Osteoblast (primary cell): ENCODE data around the gene MAP3K7. TPM values are rescaled to one million over a fixed set of nuclear protein-coding genes. Genes with fewer than 3 reads are reported as not detected.

Source experiments
- DNase-seq: peaks from one replicate; pipeline ENCODE4 v3.0.0; 2011; ENCODE audit warnings: low spot score, mixed read lengths; ENCODE audit not compliant: insufficient read length; ENCODE audit errors: missing footprints
- H2AFZ ChIP-seq: 2 replicates; pipeline ENCODE4 v1.6.0; 2011; ENCODE audit warnings: mild to moderate bottlenecking, low read length
- H3K27ac ChIP-seq: 2 replicates; pipeline ENCODE4 v1.5.1; 2011; ENCODE audit warnings: mild to moderate bottlenecking, low read depth, low read length, moderate library complexity
- H3K27me3 ChIP-seq: 2 replicates; pipeline ENCODE4 v1.6.0; 2012; ENCODE audit warnings: mild to moderate bottlenecking, control low read depth, inconsistent platforms, low read length, moderate library complexity; ENCODE audit not compliant: insufficient read depth
- H3K36me3 ChIP-seq: 2 replicates; pipeline ENCODE4 v1.5.1; 2011; ENCODE audit warnings: mild to moderate bottlenecking, low read length, control low read depth, moderate library complexity; ENCODE audit not compliant: insufficient read depth
- H3K4me1 ChIP-seq: 2 replicates; pipeline ENCODE4 v1.5.1; 2011; ENCODE audit warnings: mild to moderate bottlenecking, low read length, control low read depth, moderate library complexity; ENCODE audit not compliant: insufficient read depth
- H3K4me2 ChIP-seq: 2 replicates; pipeline ENCODE4 v1.6.0; 2011; ENCODE audit warnings: mild to moderate bottlenecking, low read length; ENCODE audit not compliant: insufficient read depth
- H3K4me3 ChIP-seq: fragments of 200-600 bp; sonication (generic); 3 replicates; pipeline ENCODE4 v1.5.1; 2012; ENCODE audit warnings: mild to moderate bottlenecking, low read length, inconsistent platforms; ENCODE audit not compliant: insufficient read depth
- H3K79me2 ChIP-seq: 2 replicates; pipeline ENCODE4 v1.6.0; 2012; ENCODE audit warnings: mild to moderate bottlenecking, low read length, control low read depth, inconsistent platforms; ENCODE audit not compliant: insufficient read depth
- H3K9me3 ChIP-seq: 2 replicates; pipeline ENCODE4 v1.5.1; 2011; ENCODE audit warnings: low read depth, low read length, control low read depth
- H4K20me1 ChIP-seq: 2 replicates; pipeline ENCODE4 v1.6.0; 2012; ENCODE audit warnings: mild to moderate bottlenecking, low read length, control low read depth; ENCODE audit not compliant: insufficient read depth
- total RNA-seq: library from RNA; depleted of rRNA; stranded (reverse); fragments of >200 nt; gene quantifications from 2 replicates; pipeline ENCODE4 v1.2.3, GENCODE V29; 2012
- TF ChIP-seq, protein P1 (sequence below): IDR thresholded peaks from 2 replicates; pipeline ENCODE4 v1.5.1; 2011; ENCODE audit warnings: mild to moderate bottlenecking, low read depth, low read length, moderate library complexity; ENCODE audit errors: extremely low read depth

The MAP3K7 gene
- total RNA-seq, 1 donor: 38.4 TPM

DNA sequence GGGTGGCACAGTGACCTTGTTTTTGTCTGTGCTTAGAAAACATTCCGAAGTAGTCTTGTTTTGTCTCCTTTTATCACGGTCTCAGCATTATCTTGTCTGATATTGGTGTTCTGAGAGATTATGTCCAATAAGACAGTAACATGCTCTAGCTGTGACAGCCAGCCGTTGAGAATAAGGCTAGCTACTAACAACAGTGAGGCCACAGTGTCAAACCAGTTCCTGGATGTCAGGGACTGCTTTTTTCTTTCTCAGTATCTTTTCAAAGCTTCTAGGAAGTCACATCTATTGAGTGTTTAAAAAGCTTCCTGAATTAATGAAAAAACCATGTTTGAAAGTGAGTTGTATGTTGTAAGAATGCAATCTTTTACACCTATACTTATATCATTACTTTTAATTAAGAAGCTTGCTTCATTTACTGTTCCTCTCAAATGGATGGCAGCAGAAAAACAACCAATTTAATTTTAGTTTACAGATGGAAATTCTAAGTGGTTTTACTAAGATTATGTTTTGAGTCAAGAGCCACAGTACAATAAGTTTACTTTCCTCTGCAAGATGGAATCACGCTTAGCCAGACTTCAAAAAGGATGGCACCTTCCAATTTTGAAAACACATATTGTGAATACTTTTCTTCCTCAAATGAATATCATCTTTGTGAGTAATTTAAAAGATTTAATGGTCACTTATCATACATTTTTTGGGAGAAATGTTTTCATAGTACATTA lies 53.1 kb downstream of the MAP3K7 start:
- Histone ChIP-seq H3K9me3 (no peaks in the 10 kb centered on the region), H3K36me3 (peaks cover 49% of the 10 kb centered on the region), H3K4me1 (peaks cover 21% of the 10 kb centered on the region)

DNA sequence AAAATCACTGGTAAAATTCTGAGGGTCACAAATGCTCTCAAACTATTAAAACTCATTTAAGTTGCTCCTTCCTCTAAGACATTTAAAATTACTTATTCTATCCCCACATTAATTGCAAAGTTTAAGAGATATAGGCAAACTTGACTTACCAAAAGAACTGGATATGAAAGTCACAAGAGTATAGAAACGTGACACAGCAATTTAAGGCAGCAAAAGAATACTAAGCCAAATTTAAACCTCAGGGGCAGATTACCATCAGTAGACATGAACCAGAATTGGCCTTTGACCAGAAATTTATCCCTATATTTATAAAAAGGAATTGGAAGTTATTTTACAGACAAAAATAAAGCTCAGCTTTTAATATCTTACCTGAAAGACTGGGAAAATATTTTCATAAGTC lies 56.0 kb downstream of the MAP3K7 start:
- no peaks in the 10 kb centered on the region for H3K4me1 ChIP-seq

More for the DNA sequence above, 53.1 kb downstream of the MAP3K7 start:
- Histone ChIP-seq H3K4me3 (no peak overlapping the region), H4K20me1 (no peaks in the 10 kb centered on the region), H3K27me3 (no peaks in the 10 kb centered on the region), H3K4me2 (no peak overlapping the region), H3K79me2 (peaks cover 2% of the 10 kb centered on the region), H3K27ac (no peak overlapping the region), H2AFZ (no peak overlapping the region)
- DNase-seq: no peak
- TF ChIP-seq, protein P1, sequence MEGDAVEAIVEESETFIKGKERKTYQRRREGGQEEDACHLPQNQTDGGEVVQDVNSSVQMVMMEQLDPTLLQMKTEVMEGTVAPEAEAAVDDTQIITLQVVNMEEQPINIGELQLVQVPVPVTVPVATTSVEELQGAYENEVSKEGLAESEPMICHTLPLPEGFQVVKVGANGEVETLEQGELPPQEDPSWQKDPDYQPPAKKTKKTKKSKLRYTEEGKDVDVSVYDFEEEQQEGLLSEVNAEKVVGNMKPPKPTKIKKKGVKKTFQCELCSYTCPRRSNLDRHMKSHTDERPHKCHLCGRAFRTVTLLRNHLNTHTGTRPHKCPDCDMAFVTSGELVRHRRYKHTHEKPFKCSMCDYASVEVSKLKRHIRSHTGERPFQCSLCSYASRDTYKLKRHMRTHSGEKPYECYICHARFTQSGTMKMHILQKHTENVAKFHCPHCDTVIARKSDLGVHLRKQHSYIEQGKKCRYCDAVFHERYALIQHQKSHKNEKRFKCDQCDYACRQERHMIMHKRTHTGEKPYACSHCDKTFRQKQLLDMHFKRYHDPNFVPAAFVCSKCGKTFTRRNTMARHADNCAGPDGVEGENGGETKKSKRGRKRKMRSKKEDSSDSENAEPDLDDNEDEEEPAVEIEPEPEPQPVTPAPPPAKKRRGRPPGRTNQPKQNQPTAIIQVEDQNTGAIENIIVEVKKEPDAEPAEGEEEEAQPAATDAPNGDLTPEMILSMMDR: no peak

DNA sequence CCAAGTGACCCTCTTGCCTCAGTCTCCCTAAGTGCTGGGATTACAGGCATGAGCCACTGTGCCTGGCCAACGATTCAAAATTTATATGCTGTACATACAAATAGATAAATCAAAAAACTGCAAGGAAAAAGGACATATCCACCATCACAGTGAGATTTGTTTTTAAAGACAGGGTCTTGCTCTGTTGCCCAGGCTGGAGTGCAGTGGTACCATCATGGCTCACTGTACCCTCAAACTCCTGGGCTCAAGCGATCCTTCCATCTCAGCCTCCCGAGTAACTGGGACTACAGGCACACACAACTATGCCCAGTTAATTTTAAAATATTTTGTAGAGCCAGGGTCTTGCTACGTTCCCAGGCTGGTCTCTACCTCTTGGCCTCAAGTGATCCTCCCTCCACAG lies 61.5 kb downstream of the MAP3K7 start:
- Histone ChIP-seq H3K4me2 (no peak overlapping the region), H3K4me1 (no peaks in the 10 kb centered on the region), H3K9me3 (no peaks in the 10 kb centered on the region), H4K20me1 (peaks cover 2% of the 10 kb centered on the region), H2AFZ (no peak overlapping the region), H3K27ac (no peak overlapping the region), H3K79me2 (no peaks in the 10 kb centered on the region), H3K36me3 (peaks cover 42% of the 10 kb centered on the region), H3K27me3 (no peaks in the 10 kb centered on the region), H3K4me3 (no peak overlapping the region)
- no peak for DNase-seq
- TF ChIP-seq, protein P1: no peak

More for the DNA sequence above, 56.0 kb downstream of the MAP3K7 start:
- no peaks in the 10 kb centered on the region for H3K79me2 ChIP-seq
- TF ChIP-seq, protein P1: no peak
- no peaks in the 10 kb centered on the region for H3K9me3 ChIP-seq
- H3K4me3 ChIP-seq: no peak overlapping the region
- H3K27ac ChIP-seq: no peak overlapping the region
- H3K27me3 ChIP-seq: no peaks in the 10 kb centered on the region
- peaks cover 49% of the 10 kb centered on the region for H3K36me3 ChIP-seq
- DNase-seq: no peak
- no peak overlapping the region for H2AFZ ChIP-seq
- no peaks in the 10 kb centered on the region for H4K20me1 ChIP-seq
- no peak overlapping the region for H3K4me2 ChIP-seq

DNA sequence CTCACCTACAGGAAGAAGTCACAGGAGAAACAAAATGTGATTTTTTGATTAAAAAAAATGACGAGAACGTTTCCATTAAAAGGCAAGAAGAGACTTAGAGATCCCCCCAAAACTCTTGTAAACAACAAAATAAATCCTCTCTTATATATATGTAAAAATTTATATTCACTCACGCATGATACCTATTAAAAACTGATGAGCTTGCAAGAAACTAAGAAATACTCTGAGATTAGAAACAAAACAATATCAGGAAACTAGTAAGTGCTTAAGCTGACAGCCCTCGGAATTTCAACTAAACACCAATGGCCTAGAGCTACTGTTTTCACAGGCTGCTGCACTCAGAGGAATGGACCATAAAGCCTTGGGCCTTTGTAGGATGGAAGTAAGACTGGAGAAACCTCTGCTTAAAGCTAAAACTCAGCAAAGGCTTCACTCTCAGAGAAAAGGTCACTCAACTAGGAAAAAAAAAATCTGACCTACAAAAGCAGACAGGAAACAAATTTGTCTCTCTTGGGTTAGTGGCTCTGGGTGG lies 63.0 kb downstream of the MAP3K7 start:
- H3K4me1 ChIP-seq: no peaks in the 10 kb centered on the region
- H3K27ac ChIP-seq: no peak overlapping the region
- TF ChIP-seq, protein P1: no peak

More for the DNA sequence above, 63.0 kb downstream of the MAP3K7 start:
- Histone ChIP-seq H3K79me2 (no peaks in the 10 kb centered on the region), H2AFZ (no peak overlapping the region), H4K20me1 (peaks cover 2% of the 10 kb centered on the region), H3K9me3 (no peaks in the 10 kb centered on the region), H3K27me3 (no peaks in the 10 kb centered on the region), H3K4me3 (no peak overlapping the region), H3K4me2 (no peak overlapping the region), H3K36me3 (peaks cover 54% of the 10 kb centered on the region)
- DNase-seq: no peak
